Activated naive CD4-positive, alpha-beta T cell treated with anti-CD3 and anti-CD28 coated beads, Interleukin-2, amount 50 U/mL, for 16 hours (primary cell): ENCODE data around the gene PRKD2.
A peak's percentile ranks its signal among the peaks of the same experiment; 100 is the strongest.
"Not testable (repeated sequence)": the region's sequence is repeated elsewhere in the genome, so short reads cannot be mapped to it uniquely, and the experiment has no call there.

Source experiments
- DNase-seq: peaks from one replicate; pipeline ENCODE4 v3.0.0-alpha.2; 2020

The PRKD2 gene

GRCh38 chr19:46717034-46717715 lies at the start of gene PRKD2:
Gene PRKD2 (minus strand): TSS chr19:46717114. CDS start chr19:46716370, 744 bp downstream.
- DNase-seq, result peak; percentile 90

- DNase-seq, result no peak
Observed at GRCh38 chr19:46764817-46765291, 47.9 kb upstream of the PRKD2 start.

- DNase-seq, result no peak
Observed at GRCh38 chr19:46762245-46762890, 45.5 kb upstream of the PRKD2 start.

GRCh38 chr19:46761418-46761831 lies 44.5 kb upstream of the PRKD2 start:
- no peak for DNase-seq

GRCh38 chr19:46760897-46761296 lies 44.0 kb upstream of the PRKD2 start:
- not testable (repeated sequence) for DNase-seq

GRCh38 chr19:46760363-46760762 lies 43.4 kb upstream of the PRKD2 start:
- no peak for DNase-seq

- DNase-seq, result no peak
Observed at GRCh38 chr19:46759817-46760333, 43.0 kb upstream of the PRKD2 start.

- no peak for DNase-seq
Observed at GRCh38 chr19:46759206-46759605, 42.3 kb upstream of the PRKD2 start.

- DNase-seq, result no peak
Observed at GRCh38 chr19:46756544-46756888, 39.6 kb upstream of the PRKD2 start.

- no peak for DNase-seq
Observed at GRCh38 chr19:46755853-46756543, 39.1 kb upstream of the PRKD2 start.

GRCh38 chr19:46755077-46755852 lies 38.4 kb upstream of the PRKD2 start:
- no peak for DNase-seq

- peak; percentile 70 for DNase-seq
Observed at GRCh38 chr19:46753420-46754155, 36.7 kb upstream of the PRKD2 start.

- peak; percentile 81 for DNase-seq
Observed at GRCh38 chr19:46748325-46749109, 31.6 kb upstream of the PRKD2 start.

- peak; percentile 64 for DNase-seq
Observed at GRCh38 chr19:46746281-46747057, 29.6 kb upstream of the PRKD2 start, which contains the start of gene STRN4. Gene STRN4 (minus strand): TSS chr19:46746450. CDS start chr19:46746430, 20 bp downstream.

- peak; percentile 47 for DNase-seq
Observed at GRCh38 chr19:46745521-46746280, 28.8 kb upstream of the PRKD2 start, which contains the start of gene FKRP. Gene FKRP (plus strand): TSS chr19:46746057. CDS start chr19:46755451, 9,394 bp downstream.

- DNase-seq, result no peak
Observed at GRCh38 chr19:46745030-46745429, 28.1 kb upstream of the PRKD2 start.

GRCh38 chr19:46744005-46744691 lies 27.2 kb upstream of the PRKD2 start:
- no peak for DNase-seq

- DNase-seq, result no peak
Observed at GRCh38 chr19:46742926-46743480, 26.1 kb upstream of the PRKD2 start.
